Mesothelial cell of epicardium (in vitro differentiated cells): ENCODE measurements around the gene ADAMTS17. TPM values are rescaled to one million over a fixed set of nuclear protein-coding genes. Genes with fewer than 3 reads are reported as not detected.

Experiments used
- DNase-seq, 2 experiments: peaks; one replicate each; pipeline ENCODE4 v3.0.0; 2021; ENCODE audit warnings: low spot score in 2 of 2; ENCODE audit not compliant: unreplicated experiment in 2 of 2
- H3K27ac Mint-ChIP-seq: 2 replicates; pipeline ENCODE4 v1.8.0; 2021; ENCODE audit warnings: mixed read lengths
- H3K27me3 Mint-ChIP-seq: 2 replicates; pipeline ENCODE4 v1.8.0; 2021; ENCODE audit warnings: low read depth, mixed read lengths
- H3K36me3 Mint-ChIP-seq: 2 replicates; pipeline ENCODE4 v1.8.0; 2021; ENCODE audit warnings: mixed read lengths
- H3K4me1 Mint-ChIP-seq: 2 replicates; pipeline ENCODE4 v1.8.0; 2021; ENCODE audit warnings: mixed read lengths
- H3K4me3 Mint-ChIP-seq: 2 replicates; pipeline ENCODE4 v1.8.0; 2021; ENCODE audit warnings: mild to moderate bottlenecking, moderate library complexity, mixed read lengths
- H3K9me3 Mint-ChIP-seq: 2 replicates; pipeline ENCODE4 v1.8.0; 2021; ENCODE audit warnings: mixed read lengths
- total RNA-seq: library from RNA; stranded (reverse); gene quantifications from 3 replicates; pipeline ENCODE4 v1.2.1, GENCODE V29; 2021
- TF ChIP-seq, protein P1 (sequence below): fragments of 200-600 bp; sonication (generic); IDR thresholded peaks from one replicate; pipeline ENCODE4 v1.5.0; 2021; ENCODE audit warnings: antibody characterized with exemption; ENCODE audit not compliant: unreplicated experiment

The ADAMTS17 gene
- total RNA-seq, 1 donor from 2014 or later, result 39.4 TPM

DNA sequence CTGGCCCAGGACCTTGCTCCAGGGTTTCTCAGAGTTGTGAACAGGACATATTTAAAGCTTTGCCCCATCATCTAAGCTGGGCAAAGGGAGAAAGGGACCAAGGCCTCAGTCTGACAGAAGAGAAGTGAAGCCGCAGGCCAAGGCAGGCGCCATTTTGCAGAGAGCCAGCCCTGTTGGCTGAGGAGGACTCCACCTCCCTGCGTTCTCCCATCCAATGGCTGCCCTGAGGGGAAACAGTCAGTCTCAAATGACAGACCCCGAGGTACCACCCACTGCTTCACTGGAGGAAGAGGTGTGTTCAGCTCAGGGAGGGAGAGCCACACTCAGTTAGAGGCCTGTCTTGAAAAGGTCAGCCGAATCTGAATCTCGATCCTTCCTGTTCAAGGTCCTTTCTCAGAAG is 86.1 kb downstream of the ADAMTS17 start:
- Mint-ChIP-seq H3K9me3 (peaks cover 8% of the 10 kb centered on the region), H3K4me3 (no peak overlapping the region), H3K27me3 (no peaks in the 10 kb centered on the region), H3K27ac (no peak overlapping the region), H3K4me1 (no peaks in the 10 kb centered on the region), H3K36me3 (peaks cover 31% of the 10 kb centered on the region)
- TF ChIP-seq, protein P1, sequence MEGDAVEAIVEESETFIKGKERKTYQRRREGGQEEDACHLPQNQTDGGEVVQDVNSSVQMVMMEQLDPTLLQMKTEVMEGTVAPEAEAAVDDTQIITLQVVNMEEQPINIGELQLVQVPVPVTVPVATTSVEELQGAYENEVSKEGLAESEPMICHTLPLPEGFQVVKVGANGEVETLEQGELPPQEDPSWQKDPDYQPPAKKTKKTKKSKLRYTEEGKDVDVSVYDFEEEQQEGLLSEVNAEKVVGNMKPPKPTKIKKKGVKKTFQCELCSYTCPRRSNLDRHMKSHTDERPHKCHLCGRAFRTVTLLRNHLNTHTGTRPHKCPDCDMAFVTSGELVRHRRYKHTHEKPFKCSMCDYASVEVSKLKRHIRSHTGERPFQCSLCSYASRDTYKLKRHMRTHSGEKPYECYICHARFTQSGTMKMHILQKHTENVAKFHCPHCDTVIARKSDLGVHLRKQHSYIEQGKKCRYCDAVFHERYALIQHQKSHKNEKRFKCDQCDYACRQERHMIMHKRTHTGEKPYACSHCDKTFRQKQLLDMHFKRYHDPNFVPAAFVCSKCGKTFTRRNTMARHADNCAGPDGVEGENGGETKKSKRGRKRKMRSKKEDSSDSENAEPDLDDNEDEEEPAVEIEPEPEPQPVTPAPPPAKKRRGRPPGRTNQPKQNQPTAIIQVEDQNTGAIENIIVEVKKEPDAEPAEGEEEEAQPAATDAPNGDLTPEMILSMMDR, result no peak
- DNase-seq, result no peak

DNA sequence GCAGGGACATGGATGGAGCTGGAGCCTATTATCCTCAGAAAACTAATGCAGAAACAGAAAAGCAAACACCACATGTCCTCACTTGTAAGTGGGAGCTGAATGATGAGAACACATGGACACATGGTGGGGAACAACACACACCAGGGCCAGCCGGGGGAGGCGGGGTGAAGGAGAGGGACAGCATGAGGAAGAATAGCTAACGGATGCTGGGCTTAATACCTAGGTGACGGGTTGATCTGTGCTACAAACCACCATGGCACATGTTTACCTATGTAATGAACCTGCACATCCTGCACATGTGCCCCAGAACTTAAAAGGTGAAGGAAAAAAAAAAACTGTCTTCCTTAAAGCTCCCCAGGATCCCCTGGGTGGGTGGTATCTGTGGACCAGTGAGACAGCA is 87.1 kb downstream of the ADAMTS17 start:
- H3K4me1 Mint-ChIP-seq, result no peaks in the 10 kb centered on the region
- TF ChIP-seq, protein P1, result no peak
- H3K27ac Mint-ChIP-seq, result no peak overlapping the region
- H3K27me3 Mint-ChIP-seq, result no peaks in the 10 kb centered on the region
- no peak for DNase-seq
- no peak overlapping the region for H3K4me3 Mint-ChIP-seq
- peaks cover 33% of the 10 kb centered on the region for H3K36me3 Mint-ChIP-seq
- peaks cover 8% of the 10 kb centered on the region for H3K9me3 Mint-ChIP-seq

DNA sequence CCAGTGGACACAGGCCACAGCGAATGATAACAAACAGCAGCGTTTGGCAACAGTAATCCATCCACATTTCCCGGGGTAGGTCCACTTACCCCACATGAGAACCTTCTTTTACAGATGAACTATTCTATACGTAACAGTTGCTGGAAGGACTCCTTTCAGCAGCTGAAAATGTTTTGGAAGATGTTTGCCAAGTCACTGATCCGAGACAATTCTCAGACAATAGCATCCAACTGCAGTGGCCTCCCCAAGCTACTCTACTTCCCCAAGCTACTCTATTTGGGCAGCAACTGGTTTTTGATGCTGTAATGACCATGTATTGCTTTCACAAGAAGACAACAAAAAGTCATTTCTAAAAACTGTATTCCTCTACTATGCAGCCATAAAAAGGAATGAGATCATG is 87.5 kb downstream of the ADAMTS17 start:
- H3K27ac Mint-ChIP-seq, result no peak overlapping the region
- H3K9me3 Mint-ChIP-seq, result peaks cover 8% of the 10 kb centered on the region

DNA sequence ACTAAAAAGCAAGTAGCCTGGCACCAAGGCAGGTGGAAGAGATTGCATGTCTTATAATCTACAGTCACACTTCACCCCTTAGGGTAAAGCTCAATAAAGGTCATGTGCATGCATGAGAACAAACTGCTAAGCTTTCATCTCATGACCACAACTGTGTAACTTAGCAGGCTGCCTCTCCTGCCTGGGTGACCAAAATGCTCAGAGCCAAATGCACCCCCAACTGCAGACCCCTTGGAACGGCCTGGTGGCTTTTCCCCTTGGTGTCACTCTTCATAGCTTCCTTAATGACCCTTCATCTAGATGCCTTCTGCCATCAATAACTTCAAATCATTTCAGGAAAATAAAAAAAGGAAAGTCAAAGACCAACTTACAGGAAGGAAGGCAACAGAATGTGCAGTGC is 88.1 kb downstream of the ADAMTS17 start:
- no peaks in the 10 kb centered on the region for H3K4me1 Mint-ChIP-seq
- H3K27ac Mint-ChIP-seq, result no peak overlapping the region
- H3K4me3 Mint-ChIP-seq, result no peak overlapping the region
- H3K9me3 Mint-ChIP-seq, result peaks cover 8% of the 10 kb centered on the region
- TF ChIP-seq, protein P1, result no peak
- H3K36me3 Mint-ChIP-seq, result peaks cover 26% of the 10 kb centered on the region
- no peak for DNase-seq
- no peaks in the 10 kb centered on the region for H3K27me3 Mint-ChIP-seq

More for the DNA sequence above, 87.5 kb downstream of the ADAMTS17 start:
- Mint-ChIP-seq H3K4me3 (no peak overlapping the region), H3K27me3 (no peaks in the 10 kb centered on the region), H3K36me3 (peaks cover 32% of the 10 kb centered on the region), H3K4me1 (no peaks in the 10 kb centered on the region)
- TF ChIP-seq, protein P1, result no peak
- DNase-seq, result no peak

DNA sequence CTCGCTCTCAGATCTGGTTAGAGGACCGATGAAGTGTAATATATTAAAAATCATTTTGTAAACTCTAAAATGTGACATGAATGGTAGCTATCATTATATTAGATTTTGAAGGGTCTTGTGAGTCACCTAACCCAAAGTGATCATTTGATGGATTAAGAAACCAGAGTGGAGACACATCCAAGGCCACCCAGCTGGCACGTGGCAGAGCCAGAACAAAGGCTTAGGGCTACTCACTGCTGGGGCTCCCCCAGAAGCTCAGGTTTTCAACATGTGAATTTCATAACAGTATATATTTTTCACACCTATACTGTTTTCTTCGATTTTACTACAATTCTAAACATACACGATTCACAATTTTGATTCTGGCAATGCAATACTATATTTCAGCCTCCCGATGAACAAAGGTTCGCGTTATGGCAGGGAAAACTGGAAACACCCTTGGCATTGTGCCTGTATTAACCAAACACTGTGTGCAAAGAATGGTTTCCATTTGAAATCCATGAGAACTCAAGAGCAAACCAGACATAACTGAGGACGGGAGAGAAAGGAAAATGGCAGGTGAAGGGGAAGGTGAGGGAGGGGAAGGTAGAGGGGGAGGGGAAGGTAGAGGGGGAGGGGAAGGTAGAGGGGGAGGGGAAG is 88.9 kb downstream of the ADAMTS17 start:
- Mint-ChIP-seq H3K9me3 (peaks cover 2% of the 10 kb centered on the region), H3K4me1 (no peaks in the 10 kb centered on the region), H3K36me3 (peaks cover 19% of the 10 kb centered on the region), H3K4me3 (no peak overlapping the region), H3K27me3 (no peaks in the 10 kb centered on the region), H3K27ac (no peak overlapping the region)
- TF ChIP-seq, protein P1, result no peak
- no peak for DNase-seq
